ENCODE measurements around the gene ARHGAP42.

Gene ARHGAP42

DNA sequence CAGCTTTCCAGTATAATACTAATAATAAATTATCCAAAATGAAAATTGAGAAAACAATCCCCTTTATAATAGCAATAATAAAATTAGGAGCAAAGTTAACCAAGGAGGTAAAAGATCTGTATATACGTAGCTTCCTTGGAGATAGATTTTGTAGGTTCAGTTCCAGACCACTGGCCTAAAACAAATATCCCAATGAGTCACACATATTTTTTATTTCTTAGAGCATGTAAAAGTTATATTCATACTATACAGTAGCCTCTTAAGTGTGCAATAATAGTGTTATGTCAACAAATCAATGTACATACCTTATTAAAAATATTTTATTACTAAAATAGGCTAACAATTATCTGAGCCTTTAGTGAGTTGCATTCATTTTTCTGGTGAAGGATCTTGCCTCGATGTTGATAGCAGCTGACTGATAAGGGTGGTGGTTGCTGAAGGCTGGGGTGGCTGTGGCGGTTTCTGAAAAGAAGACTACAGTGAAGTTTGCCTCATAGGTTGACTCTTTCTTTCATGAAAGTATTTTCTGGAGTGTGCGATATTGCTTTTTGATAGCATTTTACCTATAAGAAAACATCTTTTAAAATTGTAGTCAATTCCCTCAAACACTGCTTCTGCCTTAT is 178.5 kb downstream of the ARHGAP42 start:
- TF ChIP-seq, protein P1, sequence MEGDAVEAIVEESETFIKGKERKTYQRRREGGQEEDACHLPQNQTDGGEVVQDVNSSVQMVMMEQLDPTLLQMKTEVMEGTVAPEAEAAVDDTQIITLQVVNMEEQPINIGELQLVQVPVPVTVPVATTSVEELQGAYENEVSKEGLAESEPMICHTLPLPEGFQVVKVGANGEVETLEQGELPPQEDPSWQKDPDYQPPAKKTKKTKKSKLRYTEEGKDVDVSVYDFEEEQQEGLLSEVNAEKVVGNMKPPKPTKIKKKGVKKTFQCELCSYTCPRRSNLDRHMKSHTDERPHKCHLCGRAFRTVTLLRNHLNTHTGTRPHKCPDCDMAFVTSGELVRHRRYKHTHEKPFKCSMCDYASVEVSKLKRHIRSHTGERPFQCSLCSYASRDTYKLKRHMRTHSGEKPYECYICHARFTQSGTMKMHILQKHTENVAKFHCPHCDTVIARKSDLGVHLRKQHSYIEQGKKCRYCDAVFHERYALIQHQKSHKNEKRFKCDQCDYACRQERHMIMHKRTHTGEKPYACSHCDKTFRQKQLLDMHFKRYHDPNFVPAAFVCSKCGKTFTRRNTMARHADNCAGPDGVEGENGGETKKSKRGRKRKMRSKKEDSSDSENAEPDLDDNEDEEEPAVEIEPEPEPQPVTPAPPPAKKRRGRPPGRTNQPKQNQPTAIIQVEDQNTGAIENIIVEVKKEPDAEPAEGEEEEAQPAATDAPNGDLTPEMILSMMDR (IDR thresholded peaks at IDR 0.05) = no peak

DNA sequence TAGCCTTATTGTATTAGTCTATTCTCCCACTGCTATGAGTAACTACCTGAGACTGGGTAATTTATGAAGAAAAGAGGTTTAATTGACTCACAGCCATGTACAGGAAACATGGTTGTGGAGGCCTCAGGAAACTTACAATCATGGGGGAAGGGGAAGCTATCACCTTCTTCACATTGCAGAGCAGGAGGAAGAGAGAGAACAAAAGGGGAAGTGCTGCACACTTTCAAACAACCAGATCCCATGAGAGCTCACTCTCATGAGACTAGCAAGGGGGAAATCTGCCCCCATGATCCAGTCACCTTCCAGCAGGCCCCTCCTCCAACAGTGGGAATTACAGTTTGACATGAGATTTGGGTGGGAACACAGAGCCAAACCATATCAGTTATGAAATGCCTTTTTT is 179.4 kb downstream of the ARHGAP42 start:
- TF ChIP-seq, protein P1 (IDR thresholded peaks at IDR 0.05) = no peak

DNA sequence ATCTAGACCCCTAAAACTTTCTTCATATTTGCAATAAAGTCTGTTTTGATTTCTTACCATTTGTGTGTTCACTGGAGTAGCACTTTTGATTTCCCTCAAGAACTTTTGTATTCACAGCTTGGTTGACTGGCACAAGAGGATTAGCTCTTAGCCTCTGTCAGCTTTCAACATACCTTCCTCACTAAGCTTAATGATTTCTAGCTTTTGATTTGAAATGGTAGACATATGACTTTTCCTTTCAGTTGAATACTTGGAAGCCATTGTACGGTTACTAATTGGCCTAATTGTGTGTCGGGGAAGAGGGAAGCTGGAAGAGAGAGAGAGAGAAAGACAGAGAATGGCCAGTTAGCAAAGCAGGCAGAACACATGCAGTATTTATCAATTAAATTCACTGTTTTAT is 180.5 kb downstream of the ARHGAP42 start:
- TF ChIP-seq, protein P1 (IDR thresholded peaks at IDR 0.05) = no peak

DNA sequence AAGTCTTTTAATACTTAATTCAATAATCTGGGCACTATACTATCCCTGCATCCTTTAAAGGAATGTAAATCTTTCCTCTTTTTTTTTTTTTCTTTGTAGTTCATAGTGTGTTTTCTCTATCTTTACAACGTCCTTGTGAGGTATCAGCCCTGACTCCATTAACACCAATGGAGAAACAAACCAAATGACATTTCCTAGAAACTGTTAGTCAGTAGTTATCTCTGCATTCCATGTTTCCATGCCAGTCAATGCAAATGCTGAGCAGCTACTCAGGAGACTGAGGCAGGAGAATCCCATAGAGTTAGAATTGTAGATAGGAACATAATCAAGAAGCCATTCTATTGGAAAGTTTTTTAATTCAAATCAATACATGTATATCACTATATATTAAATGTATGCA is 182.2 kb downstream of the ARHGAP42 start:
- TF ChIP-seq, protein P1 (IDR thresholded peaks at IDR 0.05) = no peak

DNA sequence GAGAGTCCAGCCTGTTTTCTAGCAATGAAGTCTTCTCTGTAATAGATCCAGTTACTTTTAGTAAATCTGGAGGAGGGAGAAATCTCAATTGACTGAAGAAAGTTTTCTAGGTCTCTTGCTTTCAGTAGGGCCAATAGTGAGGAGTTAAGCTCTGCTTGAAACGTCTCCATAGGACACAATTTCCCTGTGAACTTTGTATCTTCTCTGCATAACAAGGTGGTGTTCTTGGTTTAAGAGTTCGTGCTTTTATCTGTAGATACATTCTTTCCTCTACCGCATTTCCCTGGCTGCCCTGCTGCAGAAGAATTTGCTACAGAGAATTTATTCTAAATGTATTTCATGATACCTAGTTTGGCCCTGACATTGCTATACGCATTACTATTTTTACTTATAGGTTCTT is 183.1 kb downstream of the ARHGAP42 start:
- TF ChIP-seq, protein P1 (IDR thresholded peaks at IDR 0.05) = no peak

DNA sequence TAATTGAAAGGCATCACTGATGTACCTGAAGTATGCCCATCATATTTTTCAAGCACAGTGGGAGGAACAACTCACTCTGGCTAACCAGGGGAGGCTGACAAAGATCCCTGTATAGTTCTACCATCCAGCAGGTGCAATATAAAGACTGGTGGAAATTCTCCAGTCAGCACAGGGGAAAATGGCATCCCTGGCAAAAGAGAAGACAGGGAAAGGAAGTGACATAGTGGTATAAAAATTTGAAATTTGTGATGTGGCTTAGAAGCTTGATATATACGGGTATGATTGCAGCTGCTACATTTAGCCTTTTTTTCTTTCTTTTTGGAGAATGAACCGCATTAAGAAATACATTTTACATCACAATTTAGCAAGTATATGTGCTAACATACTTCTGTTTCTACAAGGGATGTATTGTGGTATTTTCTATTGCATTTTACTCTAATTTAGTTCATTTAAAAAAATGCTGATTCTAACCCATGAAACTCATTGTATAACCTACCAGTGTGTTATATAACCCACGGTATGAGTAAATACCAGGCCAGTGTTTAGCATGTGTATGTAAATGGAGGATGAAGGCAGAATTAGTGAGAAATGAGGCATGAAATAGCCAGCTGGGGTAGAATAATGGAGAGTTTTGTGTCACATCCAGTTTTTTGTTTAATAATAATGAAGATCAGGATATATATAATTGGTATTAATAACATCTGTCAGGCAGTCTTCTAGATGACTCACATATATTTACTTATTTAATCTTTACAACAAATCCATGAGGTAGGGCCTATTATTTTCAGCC is 186.1 kb downstream of the ARHGAP42 start:
- TF ChIP-seq, protein P1 (IDR thresholded peaks at IDR 0.05) = no peak

DNA sequence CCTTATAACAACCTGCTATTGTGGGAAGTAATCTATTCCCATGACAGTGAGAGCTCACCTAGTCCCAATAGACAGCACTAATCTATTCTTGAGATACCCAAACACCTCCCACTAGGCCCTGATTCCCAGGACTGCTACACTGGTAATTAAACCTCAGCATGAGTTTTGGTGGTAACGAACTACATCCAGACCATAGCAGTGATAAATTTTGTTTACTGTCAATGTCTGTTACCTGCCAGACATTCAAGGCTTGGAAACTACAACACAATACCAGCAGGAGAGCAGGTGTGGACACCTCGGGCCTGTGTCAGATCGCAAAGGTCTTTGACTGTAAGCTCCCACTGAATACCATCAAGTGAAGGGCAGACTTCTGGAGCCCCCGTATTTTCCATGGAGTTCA is 187.1 kb downstream of the ARHGAP42 start:
- TF ChIP-seq, protein P1 (IDR thresholded peaks at IDR 0.05) = no peak
